Measurements from ENCODE around the gene TMEM130.

- TF ChIP-seq CTCF (conservative IDR thresholded peaks at IDR 0.05 in 1 of 2, IDR thresholded peaks at IDR 0.05 in 1 of 2; ENCODE audit: low read depth in 1 of 2, low read length in 2 of 2) (no peak), EZH2 (IDR thresholded peaks at IDR 0.05; ENCODE audit: low read length, missing control alignments) (no peak)
Measured at GRCh38 chr7:98874942-98875341, 5.1 kb upstream of the TMEM130 start.
